GM18505 (cell line): ENCODE data around the gene MAP4K5.

ENCODE experiments used
- ATAC-seq: cut with Tn5 transposase; IDR thresholded peaks from one replicate; pipeline ENCODE4 v1.9.1; 2021; ENCODE audit not compliant: unreplicated experiment
- POLR2A ChIP-seq: IDR thresholded peaks from 4 replicates; pipeline ENCODE4 v1.6.1; 2011; ENCODE audit warnings: borderline replicate concordance; ENCODE audit not compliant: insufficient read depth, insufficient read length; ENCODE audit errors: extremely low read depth

Gene MAP4K5

GRCh38 chr14:50479041-50479440 lies 53.3 kb downstream of the MAP4K5 start:
- no peak for TF ChIP-seq POLR2A
- ATAC-seq: no peak

- no peak for ATAC-seq
- no peak for TF ChIP-seq POLR2A
Observed at GRCh38 chr14:50477760-50478159, 54.6 kb downstream of the MAP4K5 start.

GRCh38 chr14:50476134-50476533 lies 56.2 kb downstream of the MAP4K5 start:
- ATAC-seq: no peak
- no peak for TF ChIP-seq POLR2A

DNA sequence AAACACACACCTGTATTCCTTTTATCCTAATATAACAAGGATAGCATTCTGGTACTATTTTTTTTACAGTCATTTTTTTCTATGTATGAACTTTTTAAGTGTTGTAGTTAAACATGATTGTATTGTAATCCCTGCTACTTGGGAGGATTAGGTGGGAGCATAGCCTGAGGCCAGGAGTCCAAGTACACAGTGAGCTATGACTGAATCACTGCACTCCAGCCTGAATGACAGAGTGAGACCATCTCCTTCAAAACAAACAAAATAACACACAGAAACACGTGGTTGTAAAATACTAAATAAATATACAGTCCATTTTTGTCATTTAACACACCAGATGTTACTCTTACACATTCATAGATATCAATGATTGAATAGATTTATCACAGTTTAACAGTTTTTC lies 56.9 kb downstream of the MAP4K5 start:
- no peak for TF ChIP-seq POLR2A
- ATAC-seq: no peak

DNA sequence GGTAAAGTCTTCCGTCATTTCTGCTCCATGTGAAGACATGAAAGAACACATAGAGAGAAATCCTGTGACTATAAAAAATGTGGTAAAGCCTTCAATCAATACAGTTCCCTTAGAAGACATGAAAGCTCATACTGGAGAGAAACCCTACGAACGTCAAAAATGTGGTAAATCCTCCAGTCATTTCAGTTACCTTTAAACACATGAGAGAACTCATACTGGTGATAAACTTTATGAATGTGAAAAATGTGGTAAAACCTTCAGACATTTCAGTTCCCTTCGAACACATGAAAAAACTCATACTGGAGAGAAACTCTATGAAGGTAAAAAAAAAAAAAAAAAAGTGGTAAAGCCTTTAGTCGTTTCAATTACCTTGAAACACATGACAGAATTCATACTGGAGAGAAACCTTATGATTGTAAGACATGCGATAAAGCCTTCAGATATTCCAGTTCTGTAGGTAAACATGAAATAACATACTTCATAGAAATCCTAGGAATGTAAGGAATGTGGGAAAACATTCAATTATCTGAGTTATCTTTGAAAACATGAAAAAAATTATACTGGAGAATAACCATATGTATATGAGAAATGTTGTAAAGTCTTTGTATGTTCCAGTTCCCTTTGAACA lies 60.4 kb downstream of the MAP4K5 start:
- no peak for ATAC-seq
- no peak for TF ChIP-seq POLR2A

GRCh38 chr14:50469982-50470381 lies 62.4 kb downstream of the MAP4K5 start:
- no peak for ATAC-seq
- no peak for TF ChIP-seq POLR2A

GRCh38 chr14:50462111-50462510 lies 70.3 kb downstream of the MAP4K5 start:
- ATAC-seq: no peak
- TF ChIP-seq POLR2A: no peak

DNA sequence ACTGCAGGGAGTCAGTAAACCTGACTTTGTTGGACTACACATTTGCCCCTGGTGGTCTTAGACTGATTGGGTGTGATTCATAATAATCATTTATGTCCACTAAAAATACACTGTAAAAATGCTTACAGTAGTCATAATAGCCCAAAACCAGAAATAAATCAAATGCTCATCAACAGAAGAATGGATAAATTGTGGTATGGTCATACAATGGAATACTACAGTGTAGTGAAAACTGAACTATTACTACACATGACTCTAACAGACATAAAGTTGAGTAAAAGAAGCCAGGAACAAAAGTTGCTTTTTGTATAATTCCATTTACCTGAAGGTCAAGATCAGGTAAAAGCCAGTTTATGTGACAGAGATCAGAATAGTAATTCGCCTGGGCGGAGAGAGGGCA lies 78.5 kb downstream of the MAP4K5 start:
- ATAC-seq: no peak
- no peak for TF ChIP-seq POLR2A

DNA sequence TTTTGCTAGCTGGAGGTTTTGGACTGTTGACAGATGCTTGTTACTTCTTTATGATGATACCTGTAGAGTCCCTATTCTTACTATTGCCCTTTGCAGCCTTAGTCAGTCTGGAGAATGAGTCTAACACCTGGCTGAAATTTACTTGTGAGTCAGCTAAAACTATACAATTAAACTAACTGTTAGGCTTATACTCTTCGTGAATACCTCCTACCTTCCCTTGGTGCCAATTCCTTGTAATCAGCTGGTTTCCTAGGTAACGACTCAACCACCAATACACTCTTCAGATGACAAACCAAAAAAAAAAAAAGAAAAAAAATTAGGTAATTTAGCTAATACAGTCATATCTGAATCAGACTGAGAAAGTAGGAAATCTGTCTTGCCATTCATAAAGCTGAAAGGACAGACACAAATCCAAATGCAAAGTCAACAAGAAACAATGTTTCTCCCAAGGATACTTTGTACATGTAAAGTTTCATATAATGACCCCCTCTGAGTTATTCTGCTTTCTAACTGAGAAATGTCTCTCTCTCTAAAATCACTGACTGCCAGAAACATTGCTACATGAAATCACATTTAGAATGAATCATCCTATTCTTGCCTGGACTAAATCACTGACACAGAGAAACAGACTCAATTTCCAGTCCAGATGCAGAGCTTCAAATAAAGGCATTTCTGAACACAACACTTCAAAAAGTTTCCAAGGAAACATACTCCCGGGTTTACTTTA lies 79.2 kb downstream of the MAP4K5 start:
- ATAC-seq: no peak
- no peak for TF ChIP-seq POLR2A

- no peak for TF ChIP-seq POLR2A
- no peak for ATAC-seq
Observed at GRCh38 chr14:50452296-50452695, 80.1 kb downstream of the MAP4K5 start.

- TF ChIP-seq POLR2A: no peak
- ATAC-seq: no peak
Observed at GRCh38 chr14:50451854-50452253, 80.5 kb downstream of the MAP4K5 start.

DNA sequence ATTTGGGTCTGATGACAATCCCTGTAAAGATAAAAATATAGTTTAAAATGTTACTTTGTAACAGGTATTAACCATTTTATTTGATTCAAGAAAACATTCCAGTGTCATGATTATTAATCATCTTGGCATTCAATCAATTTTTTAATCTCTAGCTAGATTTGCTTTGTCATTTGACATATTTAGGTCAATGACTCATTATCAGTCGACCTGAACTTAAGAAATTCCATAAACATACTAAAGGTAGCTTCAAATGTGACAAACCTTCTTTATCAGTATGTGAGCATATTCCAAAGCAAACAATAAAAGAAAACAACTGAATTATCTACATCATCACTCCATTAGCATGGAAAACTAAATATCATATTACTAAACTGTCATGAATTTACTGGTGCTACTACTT lies 84.9 kb downstream of the MAP4K5 start:
- no peak for ATAC-seq
- TF ChIP-seq POLR2A: no peak

- no peak for TF ChIP-seq POLR2A
- no peak for ATAC-seq
Observed at GRCh38 chr14:50434528-50434927, 97.8 kb downstream of the MAP4K5 start.

DNA sequence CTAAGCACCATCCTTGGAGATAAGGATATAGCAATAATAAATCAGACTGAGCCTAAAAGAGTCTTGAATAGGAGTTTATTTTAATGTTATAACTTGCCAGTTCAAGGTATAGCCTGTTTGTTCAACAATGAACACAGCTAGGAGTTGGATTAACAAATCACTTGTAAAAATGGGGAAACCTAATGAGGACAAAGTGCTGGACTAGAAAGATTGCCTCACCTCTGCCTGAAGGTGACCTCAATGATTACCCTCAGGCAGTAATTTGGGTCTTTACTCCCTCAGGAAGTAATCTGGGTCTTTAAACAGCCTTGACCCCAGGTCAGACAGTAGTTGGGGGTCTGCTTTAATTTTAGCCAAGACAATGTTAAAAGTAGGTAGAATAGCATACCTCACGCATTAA lies 100.2 kb downstream of the MAP4K5 start:
- no peak for ATAC-seq
- TF ChIP-seq POLR2A: no peak
